H9 (cell line): Measurements from ENCODE around the gene LTK. TPM values are rescaled to one million over a fixed set of nuclear protein-coding genes. Genes with fewer than 3 reads are reported as not detected.
A peak's percentile ranks its signal among the peaks of the same experiment; 100 is the strongest.

Source experiments
- DNase-seq: peaks from one replicate; pipeline ENCODE4 v3.0.0-alpha.2; 2017
- H2AFZ ChIP-seq: one replicate; pipeline ENCODE4 v1.6.1; 2013; ENCODE audit warnings: mild to moderate bottlenecking, low read length, control low read depth, moderate library complexity
- H2AK5ac ChIP-seq: 2 replicates; pipeline ENCODE4 v1.6.1; 2013; ENCODE audit warnings: low read length, control low read depth, mixed read lengths; ENCODE audit not compliant: insufficient read length
- H2BK120ac ChIP-seq: one replicate; pipeline ENCODE4 v1.6.1; 2013; ENCODE audit warnings: low read depth, mild to moderate bottlenecking, low read length, control low read depth, inconsistent platforms; ENCODE audit not compliant: poor library complexity, severe bottlenecking
- H2BK12ac ChIP-seq: 2 replicates; pipeline ENCODE4 v1.6.1; 2013; ENCODE audit warnings: low read length, control low read depth, mixed read lengths, low read depth; ENCODE audit not compliant: insufficient read length
- H2BK15ac ChIP-seq: 2 replicates; pipeline ENCODE4 v1.6.1; 2013; ENCODE audit warnings: low read depth, low read length, control low read depth
- H2BK20ac ChIP-seq: one replicate; pipeline ENCODE4 v1.6.1; 2013; ENCODE audit warnings: low read depth, mild to moderate bottlenecking, low read length, control low read depth, inconsistent platforms; ENCODE audit not compliant: poor library complexity, severe bottlenecking
- H2BK5ac ChIP-seq: 2 replicates; pipeline ENCODE4 v1.6.1; 2013; ENCODE audit warnings: low read length, control low read depth, mixed read lengths; ENCODE audit not compliant: insufficient read length
- H3K14ac ChIP-seq: 2 replicates; pipeline ENCODE4 v1.6.1; 2013; ENCODE audit warnings: low read length, control low read depth; ENCODE audit not compliant: insufficient read depth
- H3K18ac ChIP-seq: 2 replicates; pipeline ENCODE4 v1.6.1; 2013; ENCODE audit warnings: low read depth, mild to moderate bottlenecking, mixed read lengths, low read length, control low read depth; ENCODE audit not compliant: insufficient read length
- H3K23ac ChIP-seq: 2 replicates; pipeline ENCODE4 v1.6.1; 2013; ENCODE audit warnings: low read length, control low read depth, mixed read lengths, low read depth; ENCODE audit not compliant: insufficient read length
- H3K23me2 ChIP-seq: 2 replicates; pipeline ENCODE4 v1.6.1; 2013; ENCODE audit warnings: low read depth, mild to moderate bottlenecking, mixed read lengths, low read length, control low read depth; ENCODE audit not compliant: insufficient read length, poor library complexity, severe bottlenecking
- H3K27ac ChIP-seq: 2 replicates; pipeline ENCODE4 v1.5.1; 2013; ENCODE audit warnings: low read length, control low read depth, mixed read lengths, low read depth; ENCODE audit not compliant: insufficient read length
- H3K27me3 ChIP-seq: 2 replicates; pipeline ENCODE4 v1.6.1; 2013; ENCODE audit warnings: low read length, control low read depth, inconsistent platforms; ENCODE audit not compliant: insufficient read depth
- H3K4ac ChIP-seq: 2 replicates; pipeline ENCODE4 v1.6.1; 2013; ENCODE audit warnings: low read depth, mild to moderate bottlenecking, control low read depth, inconsistent platforms, low read length, moderate library complexity
- H3K4me1 ChIP-seq: 2 replicates; pipeline ENCODE4 v1.6.1; 2013; ENCODE audit warnings: low read length, control low read depth, inconsistent platforms; ENCODE audit not compliant: insufficient read depth
- H3K4me2 ChIP-seq: 2 replicates; pipeline ENCODE4 v1.6.1; 2013; ENCODE audit warnings: low read length, control low read depth, mixed read lengths; ENCODE audit not compliant: insufficient read length, insufficient read depth
- H3K56ac ChIP-seq: 2 replicates; pipeline ENCODE4 v1.6.1; 2013; ENCODE audit warnings: low read depth, mild to moderate bottlenecking, mixed read lengths, low read length, control low read depth; ENCODE audit not compliant: insufficient read length
- H3K79me1 ChIP-seq: 2 replicates; pipeline ENCODE4 v1.6.1; 2013; ENCODE audit warnings: low read depth, mild to moderate bottlenecking, moderate library complexity, low read length, control low read depth, inconsistent platforms; ENCODE audit not compliant: insufficient read depth, poor library complexity, severe bottlenecking
- H3K79me2 ChIP-seq: 2 replicates; pipeline ENCODE4 v1.6.1; 2013; ENCODE audit warnings: low read length, control low read depth, inconsistent platforms; ENCODE audit not compliant: insufficient read depth
- H3K9ac ChIP-seq: 2 replicates; pipeline ENCODE4 v1.6.1; 2013; ENCODE audit warnings: low read length, control low read depth, mixed read lengths; ENCODE audit not compliant: insufficient read length; ENCODE audit errors: extremely low read depth
- H3K9me3 ChIP-seq: one replicate; pipeline ENCODE4 v1.6.1; 2013; ENCODE audit warnings: low read depth, low read length, inconsistent platforms; ENCODE audit not compliant: control insufficient read depth
- H3T11ph ChIP-seq: one replicate; pipeline ENCODE4 v1.6.1; 2013; ENCODE audit warnings: mild to moderate bottlenecking, low read length, control low read depth, inconsistent platforms
- H4K20me1 ChIP-seq: one replicate; pipeline ENCODE4 v1.6.1; 2013; ENCODE audit not compliant: control insufficient read depth, insufficient read length, insufficient read depth
- H4K5ac ChIP-seq: 2 replicates; pipeline ENCODE4 v1.6.1; 2013; ENCODE audit warnings: low read depth, mild to moderate bottlenecking, mixed read lengths, low read length, control low read depth; ENCODE audit not compliant: insufficient read length
- H4K8ac ChIP-seq: replicated peaks from 2 replicates; pipeline ENCODE4 v1.6.1; 2013; ENCODE audit warnings: low read length, control low read depth, mixed read lengths, low read depth; ENCODE audit not compliant: insufficient read length
- H4K91ac ChIP-seq: 2 replicates; pipeline ENCODE4 v1.6.1; 2013; ENCODE audit warnings: low read depth, mild to moderate bottlenecking, moderate library complexity, mixed read lengths, low read length, control low read depth; ENCODE audit not compliant: insufficient read length
- H3K27ac Mint-ChIP-seq, 3 experiments: 2 replicates in 2 of 3; 3 replicates in 1 of 3; pipeline ENCODE4 v1.8.0; 2020 to 2021; ENCODE audit warnings: mixed read lengths in 3 of 3, mild to moderate bottlenecking in 1 of 3, moderate library complexity in 1 of 3
- H3K27me3 Mint-ChIP-seq: 2 replicates; pipeline ENCODE4 v1.8.0; 2021; ENCODE audit warnings: low read depth, mild to moderate bottlenecking, moderate library complexity, mixed read lengths
- H3K36me3 Mint-ChIP-seq, 3 experiments: 2 replicates in 2 of 3; 3 replicates in 1 of 3; pipeline ENCODE4 v1.8.0; 2020 to 2021; ENCODE audit warnings: low read depth in 3 of 3, mixed read lengths in 3 of 3; ENCODE audit not compliant: insufficient read depth in 1 of 3
- H3K4me1 Mint-ChIP-seq, 2 experiments: 2 replicates each; pipeline ENCODE4 v1.8.0; 2020; ENCODE audit warnings: mixed read lengths in 2 of 2
- H3K4me3 Mint-ChIP-seq, 2 experiments: 2 replicates in 1 of 2; 3 replicates in 1 of 2; pipeline ENCODE4 v1.8.0; 2020 to 2021; ENCODE audit warnings: mild to moderate bottlenecking in 2 of 2, mixed read lengths in 2 of 2, moderate library complexity in 1 of 2
- H3K9me3 Mint-ChIP-seq, 2 experiments: 2 replicates in 1 of 2; 3 replicates in 1 of 2; pipeline ENCODE4 v1.8.0; 2020; ENCODE audit warnings: mild to moderate bottlenecking in 2 of 2, mixed read lengths in 2 of 2, moderate library complexity in 1 of 2
- CTCF ChIP-seq: fragments of 200-600 bp; sonication (generic); conservative IDR thresholded peaks from 3 replicates; pipeline ENCODE4 v1.8.0; 2021; ENCODE audit warnings: antibody characterized with exemption, mild to moderate bottlenecking
- WGBS: extraction: QIAGEN DNeasy Blood & Tissue Kit; methylation state at CpG from one replicate; pipeline ENCODE4 v1.1.7; 2013; ENCODE audit warnings: missing lambda C conversion rate, low lambda C conversion rate, mixed read lengths; ENCODE audit not compliant: insufficient read length; ENCODE audit errors: extremely low coverage; 5-methylcytosine and 5-hydroxymethylcytosine counted together
- total RNA-seq: library from RNA; stranded (reverse); gene quantifications from 2 replicates; pipeline ENCODE4 v1.2.1, GENCODE V29; 2021

LTK gene
- total RNA-seq, 1 experiment from 2014 or later: 0.31 TPM

DNA sequence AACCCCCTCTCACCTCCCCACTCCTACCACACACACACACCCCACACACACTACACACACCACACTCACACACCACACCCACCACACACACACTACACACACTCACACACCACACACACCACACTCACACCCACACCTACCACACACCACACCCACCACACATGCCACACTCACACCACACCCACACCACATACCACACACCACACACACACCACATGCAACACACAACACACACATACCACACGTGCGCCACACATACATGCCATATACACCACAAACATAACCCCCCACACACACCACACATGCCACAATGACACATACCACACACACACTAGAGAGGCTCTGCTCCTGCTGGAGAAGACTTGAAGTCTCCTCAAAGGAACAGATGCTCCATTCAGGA lies 25.8 kb downstream of the LTK start:
- peaks cover 4 to 6% of the 10 kb centered on the region in 2 experiments for H3K4me1 Mint-ChIP-seq
- no peak overlapping the region for H3K4ac ChIP-seq
- H3K18ac ChIP-seq: no peak overlapping the region
- H3K4me3 Mint-ChIP-seq: no peak overlapping the region
- no peak overlapping the region for H3K14ac ChIP-seq
- H2BK5ac ChIP-seq: no peak overlapping the region
- no peak overlapping the region for H4K8ac ChIP-seq
- 100% methylated on average over 2 of the region's 2 CpGs for WGBS
- H3K27ac ChIP-seq: no peak overlapping the region
- no peak overlapping the region for H2BK20ac ChIP-seq
- no peak overlapping the region for H3K23ac ChIP-seq
- peaks cover 37% of the 10 kb centered on the region for H3K27me3 Mint-ChIP-seq
- DNase-seq: no peak
- no peaks in the 10 kb centered on the region for H3K9me3 ChIP-seq
- no peak overlapping the region for H2BK15ac ChIP-seq
- H2AFZ ChIP-seq: no peak overlapping the region
- H3K27me3 ChIP-seq: peaks cover 18% of the 10 kb centered on the region; the same call in 1 of the 2 replicates
- H3K23me2 ChIP-seq: peaks cover 2% of the 10 kb centered on the region
- no peak overlapping the region for H3K9ac ChIP-seq
- H3K27ac Mint-ChIP-seq: peak overlapping the region in 1 of 3 experiments; percentile 56; a peak in 1 of 7 replicates
- no peak overlapping the region for H3T11ph ChIP-seq
- H3K79me2 ChIP-seq: no peaks in the 10 kb centered on the region
- H4K5ac ChIP-seq: no peak overlapping the region
- H3K4me2 ChIP-seq: no peak overlapping the region
- H2BK120ac ChIP-seq: no peak overlapping the region
- H4K20me1 ChIP-seq: no peaks in the 10 kb centered on the region
- H3K79me1 ChIP-seq: no peaks in the 10 kb centered on the region
- H2BK12ac ChIP-seq: no peak overlapping the region
- no peak overlapping the region for H2AK5ac ChIP-seq
- no peak for TF ChIP-seq CTCF
- H3K56ac ChIP-seq: no peak overlapping the region
- H3K36me3 Mint-ChIP-seq: peaks cover 0 to 8% (median 0%) of the 10 kb centered on the region in 3 experiments; a peak in 3 of 7 replicates
- H3K4me1 ChIP-seq: no peaks in the 10 kb centered on the region
- H4K91ac ChIP-seq: no peak overlapping the region
- no peaks in the 10 kb centered on the region; a peak in 2 of 5 replicates for H3K9me3 Mint-ChIP-seq
